DOHH2 (cell line): ENCODE results near the gene COX6B2.

Experiments
- H3F3A ChIP-seq: fragments of 200-600 bp; sonication (generic), shearing (Covaris generic); 2 replicates; pipeline ENCODE4 v1.6.0; 2016; ENCODE audit warnings: antibody characterized with exemption, mild to moderate bottlenecking; ENCODE audit not compliant: control insufficient read depth, insufficient read depth
- H3K27ac ChIP-seq: fragments of 200-600 bp; sonication (generic); 2 replicates; pipeline ENCODE4 v1.5.1; 2014; ENCODE audit warnings: low read depth, mild to moderate bottlenecking, low read length, moderate library complexity
- H3K27me3 ChIP-seq: fragments of 200-600 bp; sonication (generic); 2 replicates; pipeline ENCODE4 v1.6.1; 2014; ENCODE audit warnings: mild to moderate bottlenecking, low read length, mixed read lengths; ENCODE audit not compliant: control insufficient read depth
- H3K36me3 ChIP-seq: fragments of 200-600 bp; sonication (generic); 2 replicates; pipeline ENCODE4 v1.6.1; 2014; ENCODE audit warnings: mild to moderate bottlenecking, low read length, moderate library complexity, mixed read lengths; ENCODE audit not compliant: control insufficient read depth
- H3K4me1 ChIP-seq: fragments of 200-600 bp; sonication (generic); 2 replicates; pipeline ENCODE4 v1.6.1; 2014; ENCODE audit warnings: mild to moderate bottlenecking, low read length, mixed read lengths; ENCODE audit not compliant: control insufficient read depth
- H3K4me2 ChIP-seq: fragments of 200-600 bp; sonication (generic); 2 replicates; pipeline ENCODE4 v1.6.0; 2014; ENCODE audit warnings: mild to moderate bottlenecking, low read length, moderate library complexity
- H3K4me3 ChIP-seq: fragments of 200-600 bp; sonication (generic); 2 replicates; pipeline ENCODE4 v1.5.1; 2014; ENCODE audit warnings: mild to moderate bottlenecking, low read length, mixed read lengths
- H3K79me2 ChIP-seq: fragments of 200-600 bp; sonication (generic); 2 replicates; pipeline ENCODE4 v1.6.1; 2014; ENCODE audit warnings: mild to moderate bottlenecking, low read length, mixed read lengths; ENCODE audit not compliant: control insufficient read depth
- H3K9me2 ChIP-seq: fragments of 200-600 bp; sonication (generic); replicated peaks from 2 replicates; pipeline ENCODE4 v1.6.1; 2014; ENCODE audit warnings: mild to moderate bottlenecking, low read length, mixed read lengths; ENCODE audit not compliant: control insufficient read depth
- H3K9me3 ChIP-seq: fragments of 200-600 bp; sonication (generic); 2 replicates; pipeline ENCODE4 v1.6.1; 2014; ENCODE audit warnings: antibody characterized with exemption, low read length, mixed read lengths; ENCODE audit not compliant: control insufficient read depth, insufficient read depth
- H4K20me1 ChIP-seq: fragments of 200-600 bp; sonication (generic); 2 replicates; pipeline ENCODE4 v1.6.0; 2014; ENCODE audit warnings: low read depth, mild to moderate bottlenecking, antibody characterized with exemption, low read length, moderate library complexity; ENCODE audit not compliant: control insufficient read depth, insufficient read depth
- EZH2phosphoT487 ChIP-seq: fragments of 200-600 bp; sonication (generic); IDR thresholded peaks from 2 replicates; pipeline ENCODE4 v1.6.1; 2017; ENCODE audit warnings: borderline replicate concordance, mild to moderate bottlenecking, antibody characterized with exemption, low read length, moderate library complexity, mixed read lengths
- TF ChIP-seq, protein P1 (sequence below): fragments of 200-600 bp; sonication (generic); IDR thresholded peaks from one replicate; pipeline ENCODE4 v1.5.1; 2014; ENCODE audit warnings: antibody characterized with exemption, mild to moderate bottlenecking, low read depth, low read length; ENCODE audit not compliant: poor library complexity, severe bottlenecking

Gene COX6B2

DNA sequence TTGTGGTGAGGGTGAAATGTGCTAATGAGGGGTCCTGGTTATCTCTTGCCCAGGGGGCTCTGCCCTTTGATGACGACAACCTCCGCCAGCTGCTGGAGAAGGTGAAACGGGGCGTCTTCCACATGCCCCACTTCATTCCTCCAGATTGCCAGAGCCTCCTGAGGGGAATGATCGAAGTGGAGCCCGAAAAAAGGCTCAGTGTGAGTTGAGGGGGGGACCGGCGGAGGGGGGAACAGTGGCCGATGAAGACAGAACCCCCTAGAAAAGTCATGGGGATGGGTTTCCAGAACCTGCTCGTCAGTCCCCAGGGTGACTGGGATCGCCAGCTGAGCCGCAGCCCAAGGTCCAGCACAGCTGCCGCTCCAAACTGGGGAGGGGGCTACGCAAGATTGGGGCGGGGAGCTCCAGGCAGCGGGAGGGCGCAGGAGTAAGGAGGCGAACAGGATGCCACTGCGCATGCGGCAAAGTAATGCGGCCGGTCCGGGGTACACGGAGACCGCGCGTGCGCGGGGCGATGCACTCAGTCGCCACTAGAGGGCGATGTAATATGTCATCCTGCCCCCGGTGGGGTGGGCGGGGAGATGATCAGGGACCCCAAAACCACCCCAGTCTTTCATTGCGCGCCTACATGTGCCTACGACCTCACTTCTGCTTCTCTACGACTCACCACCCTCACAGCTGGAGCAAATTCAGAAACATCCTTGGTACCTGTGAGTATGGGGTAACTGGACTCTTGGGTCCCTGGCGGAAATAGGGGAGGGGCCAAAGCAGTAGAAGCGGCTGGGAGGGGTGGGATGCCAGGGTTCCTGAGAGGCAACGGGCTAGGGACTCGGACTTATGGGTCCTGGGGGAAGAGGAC lies 52.8 kb downstream of the COX6B2 start:
- H3K4me2 ChIP-seq, result peak overlapping the region; percentile 99
- TF ChIP-seq EZH2phosphoT487, result no peak
- TF ChIP-seq, protein P1, sequence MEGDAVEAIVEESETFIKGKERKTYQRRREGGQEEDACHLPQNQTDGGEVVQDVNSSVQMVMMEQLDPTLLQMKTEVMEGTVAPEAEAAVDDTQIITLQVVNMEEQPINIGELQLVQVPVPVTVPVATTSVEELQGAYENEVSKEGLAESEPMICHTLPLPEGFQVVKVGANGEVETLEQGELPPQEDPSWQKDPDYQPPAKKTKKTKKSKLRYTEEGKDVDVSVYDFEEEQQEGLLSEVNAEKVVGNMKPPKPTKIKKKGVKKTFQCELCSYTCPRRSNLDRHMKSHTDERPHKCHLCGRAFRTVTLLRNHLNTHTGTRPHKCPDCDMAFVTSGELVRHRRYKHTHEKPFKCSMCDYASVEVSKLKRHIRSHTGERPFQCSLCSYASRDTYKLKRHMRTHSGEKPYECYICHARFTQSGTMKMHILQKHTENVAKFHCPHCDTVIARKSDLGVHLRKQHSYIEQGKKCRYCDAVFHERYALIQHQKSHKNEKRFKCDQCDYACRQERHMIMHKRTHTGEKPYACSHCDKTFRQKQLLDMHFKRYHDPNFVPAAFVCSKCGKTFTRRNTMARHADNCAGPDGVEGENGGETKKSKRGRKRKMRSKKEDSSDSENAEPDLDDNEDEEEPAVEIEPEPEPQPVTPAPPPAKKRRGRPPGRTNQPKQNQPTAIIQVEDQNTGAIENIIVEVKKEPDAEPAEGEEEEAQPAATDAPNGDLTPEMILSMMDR, result peak; percentile 96
- peaks cover 17% of the 10 kb centered on the region for H3K27me3 ChIP-seq
- no peaks in the 10 kb centered on the region for H3K9me2 ChIP-seq
- no peaks in the 10 kb centered on the region for H3K9me3 ChIP-seq
- peak overlapping the region; percentile 81 for H3K4me3 ChIP-seq
- no peaks in the 10 kb centered on the region for H3K36me3 ChIP-seq
- no peaks in the 10 kb centered on the region for H3K79me2 ChIP-seq
- peaks cover 24% of the 10 kb centered on the region for H3K4me1 ChIP-seq
- H3F3A ChIP-seq, result no peaks in the 10 kb centered on the region
- 0 out of 2 replicates have a peak overlapping the region, but pooled peaks have one; percentile 17 for H3K27ac ChIP-seq
- H4K20me1 ChIP-seq, result no peaks in the 10 kb centered on the region

DNA sequence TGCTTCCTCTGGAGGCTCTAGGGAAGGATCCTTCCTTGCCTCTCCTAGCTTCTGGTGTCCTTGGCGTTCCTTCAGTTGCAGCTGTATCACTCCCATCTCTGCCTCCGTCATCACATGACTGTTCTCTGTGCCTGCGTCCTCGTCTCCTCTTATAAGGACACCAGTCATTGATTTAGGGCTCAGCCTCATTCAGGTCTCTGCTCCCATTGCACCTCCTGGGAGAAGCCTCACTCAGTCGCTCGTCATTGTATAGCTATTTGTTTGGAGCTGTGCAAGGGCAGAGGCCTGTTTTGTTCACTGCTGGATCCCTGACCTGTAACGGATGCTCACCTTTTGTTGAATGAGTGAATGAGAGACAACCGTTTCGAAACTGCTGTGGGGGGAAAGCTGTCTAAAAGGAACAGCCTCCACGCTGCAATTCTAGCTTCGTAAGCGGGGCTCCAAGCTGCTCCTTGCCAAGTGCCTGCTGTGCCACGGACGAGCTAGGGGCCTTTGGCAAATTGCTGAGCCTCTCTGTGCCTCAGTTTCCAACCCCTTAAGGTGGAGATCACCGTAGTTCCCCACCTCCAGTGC lies 53.5 kb downstream of the COX6B2 start:
- Histone ChIP-seq H3K9me3 (no peaks in the 10 kb centered on the region), H3K9me2 (no peaks in the 10 kb centered on the region), H3K79me2 (no peaks in the 10 kb centered on the region), H3K4me2 (peak overlapping the region; percentile 99), H3K27ac (no peak overlapping the region), H3K27me3 (peaks cover 17% of the 10 kb centered on the region), H4K20me1 (no peaks in the 10 kb centered on the region), H3F3A (no peaks in the 10 kb centered on the region), H3K4me1 (peaks cover 24% of the 10 kb centered on the region), H3K4me3 (peak overlapping the region; percentile 81), H3K36me3 (no peaks in the 10 kb centered on the region)
- no peak for TF ChIP-seq EZH2phosphoT487
- TF ChIP-seq, protein P1, result no peak

DNA sequence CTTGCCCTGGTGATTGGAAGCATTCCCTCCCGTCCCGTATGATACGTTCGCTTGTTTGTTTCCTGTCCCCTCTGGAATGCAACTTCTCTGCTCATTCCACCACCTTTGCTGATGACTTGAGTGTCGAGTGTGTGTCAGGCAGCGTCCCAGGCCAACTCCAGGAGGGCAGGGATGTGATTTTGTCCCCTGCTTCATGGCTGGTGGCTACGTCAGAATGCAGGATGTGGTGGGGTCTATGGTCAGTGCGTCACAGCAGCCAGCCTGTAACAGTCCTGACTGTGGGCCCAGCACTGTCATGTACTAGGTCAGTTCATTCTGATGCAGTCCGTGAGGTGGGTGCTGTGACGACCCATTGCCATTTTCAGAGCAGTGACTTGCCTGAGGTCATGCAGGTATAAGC lies 54.5 kb downstream of the COX6B2 start:
- Histone ChIP-seq H3K27ac (no peak overlapping the region), H3K27me3 (peaks cover 17% of the 10 kb centered on the region), H3K4me1 (peaks cover 24% of the 10 kb centered on the region), H3K9me2 (no peaks in the 10 kb centered on the region), H3K4me3 (no peak overlapping the region), H3K9me3 (no peaks in the 10 kb centered on the region), H3F3A (no peaks in the 10 kb centered on the region), H3K36me3 (no peaks in the 10 kb centered on the region), H4K20me1 (no peaks in the 10 kb centered on the region), H3K4me2 (no peak overlapping the region), H3K79me2 (no peaks in the 10 kb centered on the region)
- TF ChIP-seq, protein P1, result no peak
- no peak for TF ChIP-seq EZH2phosphoT487
